ENCODE data around the gene SDCCAG8. TPM values are rescaled to one million over a fixed set of nuclear protein-coding genes. Genes with fewer than 3 reads are reported as not detected.

SDCCAG8 gene
- total and polyA plus RNA-seq, 4 donors, result 8.5 to 25.8 (median 17.5) TPM

GRCh38 chr1:243421784-243422183 is 165.9 kb downstream of the SDCCAG8 start:
- Histone ChIP-seq H3K4me1 (ENCODE audit: control insufficient read depth in 4 of 4, insufficient read depth in 4 of 4, low read length in 3 of 4) (peaks cover 2 to 21% (median 3%) of the 10 kb centered on the region in 4 donors), H3K27me3 (ENCODE audit: control insufficient read depth in 4 of 4, insufficient read depth in 4 of 4, low read length in 3 of 4) (no peaks in the 10 kb centered on the region), H3K36me3 (ENCODE audit: control insufficient read depth in 4 of 4, insufficient read depth in 3 of 4, low read depth in 1 of 4, low read length in 3 of 4) (peaks cover 0 to 6% (median 0%) of the 10 kb centered on the region in 4 donors), H3K4me3 (ENCODE audit: low read depth in 1 of 3, low read length in 3 of 3) (no peak overlapping the region), H3K9me3 (ENCODE audit: control insufficient read depth in 4 of 4, low read length in 3 of 4) (no peaks in the 10 kb centered on the region), H3K9ac (ENCODE audit: low read depth in 1 of 2, low read length in 2 of 2) (peak overlapping the region; percentile 20 to 43), H3K27ac (ENCODE audit: low read depth in 1 of 2, low read length in 2 of 2) (peak overlapping the region; percentile 58 to 60)
- 14% methylated on average over 6 of the region's 6 CpGs for WGBS
- DNase-seq (ENCODE audit: low spot score), result no peak
- no peak for TF ChIP-seq JUND (IDR thresholded peaks at IDR 0.05)
- TF ChIP-seq RAD21 (IDR thresholded peaks at IDR 0.05), result peak; percentile 11 to 47
- peak; percentile 45 for TF ChIP-seq YY1 (IDR thresholded peaks at IDR 0.05)
- no peak for TF ChIP-seq MAX (IDR thresholded peaks at IDR 0.05)
- peak; percentile 62 for TF ChIP-seq REST (IDR thresholded peaks at IDR 0.05)

DNA sequence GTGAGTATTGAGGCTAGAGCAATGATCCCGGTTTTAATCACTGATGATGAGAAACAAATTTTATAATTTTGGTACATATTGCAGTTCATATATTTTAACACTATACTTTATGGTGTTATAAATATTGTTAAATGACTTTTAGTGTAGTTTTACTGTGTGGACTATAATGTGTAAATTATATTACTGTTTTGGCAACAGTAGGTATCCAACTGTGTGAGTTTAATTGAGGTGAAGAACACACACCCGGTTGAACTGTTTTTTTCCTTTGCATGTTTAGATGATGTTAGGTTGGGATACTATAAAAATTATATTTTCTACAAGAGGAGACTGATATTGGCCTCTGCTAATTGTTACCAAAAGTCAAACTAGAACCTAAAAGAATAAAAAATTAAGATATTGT is 166.5 kb downstream of the SDCCAG8 start:
- Histone ChIP-seq H3K27ac (ENCODE audit: low read depth in 1 of 2, low read length in 2 of 2) (peak overlapping the region; percentile 58 to 60), H3K4me1 (ENCODE audit: control insufficient read depth in 4 of 4, insufficient read depth in 4 of 4, low read length in 3 of 4) (peaks cover 0 to 15% (median 3%) of the 10 kb centered on the region in 4 donors), H3K9me3 (ENCODE audit: control insufficient read depth in 4 of 4, low read length in 3 of 4) (no peaks in the 10 kb centered on the region), H3K9ac (ENCODE audit: low read depth in 1 of 2, low read length in 2 of 2) (no peak overlapping the region), H3K27me3 (ENCODE audit: control insufficient read depth in 4 of 4, insufficient read depth in 4 of 4, low read length in 3 of 4) (no peaks in the 10 kb centered on the region), H3K36me3 (ENCODE audit: control insufficient read depth in 4 of 4, insufficient read depth in 3 of 4, low read depth in 1 of 4, low read length in 3 of 4) (peaks cover 0 to 6% (median 0%) of the 10 kb centered on the region in 4 donors), H3K4me3 (ENCODE audit: low read depth in 1 of 3, low read length in 3 of 3) (no peak overlapping the region)
- WGBS, result 84% methylated on average over 2 of the region's 2 CpGs
- DNase-seq (ENCODE audit: low spot score), result no peak
- TF ChIP-seq YY1 (IDR thresholded peaks at IDR 0.05), result no peak
- no peak for TF ChIP-seq FOXA2 (IDR thresholded peaks at IDR 0.05)
- TF ChIP-seq TAF1 (conservative IDR thresholded peaks at IDR 0.05), result no peak
- no peak for TF ChIP-seq FOXA1 (IDR thresholded peaks at IDR 0.05)
- no peak for TF ChIP-seq REST (IDR thresholded peaks at IDR 0.05)
- TF ChIP-seq EGR1 (IDR thresholded peaks at IDR 0.05; ENCODE audit: low read depth in 2 of 2), result no peak
- TF ChIP-seq, protein P1, sequence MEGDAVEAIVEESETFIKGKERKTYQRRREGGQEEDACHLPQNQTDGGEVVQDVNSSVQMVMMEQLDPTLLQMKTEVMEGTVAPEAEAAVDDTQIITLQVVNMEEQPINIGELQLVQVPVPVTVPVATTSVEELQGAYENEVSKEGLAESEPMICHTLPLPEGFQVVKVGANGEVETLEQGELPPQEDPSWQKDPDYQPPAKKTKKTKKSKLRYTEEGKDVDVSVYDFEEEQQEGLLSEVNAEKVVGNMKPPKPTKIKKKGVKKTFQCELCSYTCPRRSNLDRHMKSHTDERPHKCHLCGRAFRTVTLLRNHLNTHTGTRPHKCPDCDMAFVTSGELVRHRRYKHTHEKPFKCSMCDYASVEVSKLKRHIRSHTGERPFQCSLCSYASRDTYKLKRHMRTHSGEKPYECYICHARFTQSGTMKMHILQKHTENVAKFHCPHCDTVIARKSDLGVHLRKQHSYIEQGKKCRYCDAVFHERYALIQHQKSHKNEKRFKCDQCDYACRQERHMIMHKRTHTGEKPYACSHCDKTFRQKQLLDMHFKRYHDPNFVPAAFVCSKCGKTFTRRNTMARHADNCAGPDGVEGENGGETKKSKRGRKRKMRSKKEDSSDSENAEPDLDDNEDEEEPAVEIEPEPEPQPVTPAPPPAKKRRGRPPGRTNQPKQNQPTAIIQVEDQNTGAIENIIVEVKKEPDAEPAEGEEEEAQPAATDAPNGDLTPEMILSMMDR (IDR thresholded peaks at IDR 0.05; ENCODE audit: low read depth, low read length, missing input control), result no peak
- no peak for TF ChIP-seq JUND (IDR thresholded peaks at IDR 0.05)
- no peak for TF ChIP-seq GABPA (IDR thresholded peaks at IDR 0.05 in 1 of 2, conservative IDR thresholded peaks at IDR 0.05 in 1 of 2)
- no peak for TF ChIP-seq HNF4A (conservative IDR thresholded peaks at IDR 0.05)
- no peak for TF ChIP-seq MAX (IDR thresholded peaks at IDR 0.05)
- TF ChIP-seq, protein P2, sequence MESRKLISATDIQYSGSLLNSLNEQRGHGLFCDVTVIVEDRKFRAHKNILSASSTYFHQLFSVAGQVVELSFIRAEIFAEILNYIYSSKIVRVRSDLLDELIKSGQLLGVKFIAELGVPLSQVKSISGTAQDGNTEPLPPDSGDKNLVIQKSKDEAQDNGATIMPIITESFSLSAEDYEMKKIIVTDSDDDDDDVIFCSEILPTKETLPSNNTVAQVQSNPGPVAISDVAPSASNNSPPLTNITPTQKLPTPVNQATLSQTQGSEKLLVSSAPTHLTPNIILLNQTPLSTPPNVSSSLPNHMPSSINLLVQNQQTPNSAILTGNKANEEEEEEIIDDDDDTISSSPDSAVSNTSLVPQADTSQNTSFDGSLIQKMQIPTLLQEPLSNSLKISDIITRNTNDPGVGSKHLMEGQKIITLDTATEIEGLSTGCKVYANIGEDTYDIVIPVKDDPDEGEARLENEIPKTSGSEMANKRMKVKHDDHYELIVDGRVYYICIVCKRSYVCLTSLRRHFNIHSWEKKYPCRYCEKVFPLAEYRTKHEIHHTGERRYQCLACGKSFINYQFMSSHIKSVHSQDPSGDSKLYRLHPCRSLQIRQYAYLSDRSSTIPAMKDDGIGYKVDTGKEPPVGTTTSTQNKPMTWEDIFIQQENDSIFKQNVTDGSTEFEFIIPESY (IDR thresholded peaks at IDR 0.05), result no peak
- no peak for TF ChIP-seq SP1 (IDR thresholded peaks at IDR 0.05)
- no peak for TF ChIP-seq RAD21 (IDR thresholded peaks at IDR 0.05)
- TF ChIP-seq HNF4G (IDR thresholded peaks at IDR 0.05), result no peak
- TF ChIP-seq NR2F2 (IDR thresholded peaks at IDR 0.05), result no peak
- no peak for TF ChIP-seq RXRA (IDR thresholded peaks at IDR 0.05)
- no peak for TF ChIP-seq ATF3 (IDR thresholded peaks at IDR 0.05)
